ENCODE results near the gene PLPPR3. TPM values are rescaled to one million over a fixed set of nuclear protein-coding genes. Genes with fewer than 3 reads are reported as not detected.

PLPPR3 gene
- polyA plus RNA-seq, 1 donor (not counting 4 experiments of a cell fraction or from before 2014, with no cell fraction given), result not detected

- no peak overlapping the region for H3K27ac ChIP-seq (ENCODE audit: control insufficient read depth, insufficient read depth, low read length)
- no peaks in the 10 kb centered on the region for H3K9me3 ChIP-seq (ENCODE audit: control insufficient read depth, low read depth, low read length)
- H2AFZ ChIP-seq (ENCODE audit: control insufficient read depth, low read length), result no peak overlapping the region
- no peak overlapping the region for H3K4me2 ChIP-seq (ENCODE audit: control insufficient read depth, extremely low read depth, insufficient read depth, low read depth, low read length)
- no peaks in the 10 kb centered on the region for H3K9me1 ChIP-seq (ENCODE audit: control insufficient read depth, extremely low read depth, insufficient read depth, low read length)
- no peaks in the 10 kb centered on the region for H4K20me1 ChIP-seq (ENCODE audit: control insufficient read depth, extremely low read depth, insufficient read depth, low read length)
- dilution Hi-C loops (cut with MboI; ENCODE audit: extremely low pct_ligation_motif_present, low sequenced_read_pairs), result no loop called here
- no peaks in the 10 kb centered on the region for H3K27me3 ChIP-seq (ENCODE audit: control insufficient read depth, extremely low read depth, insufficient read depth, low read length)
- FAIRE-seq, result no peak
- no peaks in the 10 kb centered on the region for H3K79me2 ChIP-seq (ENCODE audit: control insufficient read depth, insufficient read depth, low read length)
- no peaks in the 10 kb centered on the region for H3K36me3 ChIP-seq (ENCODE audit: control insufficient read depth in 2 of 2, extremely low read depth in 1 of 2, insufficient read depth in 2 of 2, low read length in 2 of 2)
- TF ChIP-seq CTCF (optimal IDR thresholded peaks at IDR 0.05 in 1 of 3, IDR thresholded peaks at IDR 0.05 in 1 of 3, conservative IDR thresholded peaks at IDR 0.05 in 1 of 3; ENCODE audit: extremely low read depth in 1 of 3, insufficient read depth in 2 of 3, low read length in 3 of 3) (no peak), EZH2 (IDR thresholded peaks at IDR 0.05; ENCODE audit: low read length) (no peak)
- H3K4me3 ChIP-seq (ENCODE audit: control insufficient read depth in 2 of 3, extremely low read depth in 1 of 3, insufficient read depth in 2 of 3, low read depth in 1 of 3, low read length in 3 of 3), result no peak overlapping the region
- H3K9ac ChIP-seq (ENCODE audit: control insufficient read depth, extremely low read depth, insufficient read depth, low read length), result no peak overlapping the region
- H3K4me1 ChIP-seq (ENCODE audit: control insufficient read depth, extremely low read depth, insufficient read depth, low read length), result peaks cover 7% of the 10 kb centered on the region
- no peak for DNase-seq (ENCODE audit: low read depth, low spot score)
These were observed 45.2 kb downstream of the PLPPR3 start for GRCh38 chr19:776549-776948.

DNA sequence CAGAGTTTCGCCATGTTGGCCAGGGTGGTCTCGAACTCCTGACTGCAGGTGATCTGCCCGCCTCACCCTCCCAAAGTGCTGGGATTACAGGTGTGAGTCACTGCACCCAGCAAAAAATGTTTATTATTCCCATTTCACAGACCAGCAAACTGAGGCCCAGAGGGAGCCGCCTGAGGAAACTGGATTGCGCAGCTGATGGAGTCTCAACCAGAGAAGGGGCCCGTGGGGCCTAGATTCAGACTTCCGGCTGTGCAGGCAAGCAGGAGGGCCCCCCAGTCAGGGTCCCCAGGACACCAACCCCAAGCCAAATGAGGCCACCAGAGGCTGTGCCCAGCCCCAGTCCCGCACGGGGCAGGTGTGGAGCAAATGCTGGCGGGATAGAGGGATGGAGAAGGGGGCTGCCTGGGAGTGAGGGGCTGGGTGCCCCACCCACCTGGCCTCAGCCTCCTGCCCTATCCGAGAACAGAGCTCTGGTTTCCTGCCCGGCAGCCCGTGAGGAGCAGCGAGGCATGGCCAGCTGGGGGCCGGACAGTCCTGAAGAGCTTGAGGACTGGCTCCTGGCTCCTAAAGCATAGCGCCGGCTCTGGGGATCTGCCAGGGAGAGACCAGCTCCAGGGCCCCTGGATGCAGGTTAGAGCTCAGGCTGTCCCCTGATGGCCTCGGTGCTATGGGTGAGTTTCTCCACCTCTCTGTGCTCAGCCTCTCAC lies 48.9 kb downstream of the PLPPR3 start:
- no peak overlapping the region for H3K4me3 ChIP-seq (ENCODE audit: control insufficient read depth in 2 of 3, extremely low read depth in 1 of 3, insufficient read depth in 2 of 3, low read depth in 1 of 3, low read length in 3 of 3)
- no peaks in the 10 kb centered on the region for H3K9me3 ChIP-seq (ENCODE audit: control insufficient read depth, low read depth, low read length)
- no peaks in the 10 kb centered on the region for H3K79me2 ChIP-seq (ENCODE audit: control insufficient read depth, insufficient read depth, low read length)
- H3K36me3 ChIP-seq (ENCODE audit: control insufficient read depth in 2 of 2, extremely low read depth in 1 of 2, insufficient read depth in 2 of 2, low read length in 2 of 2), result no peaks in the 10 kb centered on the region
- no peak for DNase-seq (ENCODE audit: low read depth, low spot score)
- no peak overlapping the region for H3K27ac ChIP-seq (ENCODE audit: control insufficient read depth, insufficient read depth, low read length)
- H4K20me1 ChIP-seq (ENCODE audit: control insufficient read depth, extremely low read depth, insufficient read depth, low read length), result no peaks in the 10 kb centered on the region
- dilution Hi-C loops (cut with MboI; ENCODE audit: extremely low pct_ligation_motif_present, low sequenced_read_pairs), result no loop called here
- FAIRE-seq, result no peak
- H3K27me3 ChIP-seq (ENCODE audit: control insufficient read depth, extremely low read depth, insufficient read depth, low read length), result no peaks in the 10 kb centered on the region
- no peak overlapping the region for H3K9ac ChIP-seq (ENCODE audit: control insufficient read depth, extremely low read depth, insufficient read depth, low read length)
- TF ChIP-seq CTCF (optimal IDR thresholded peaks at IDR 0.05 in 1 of 3, IDR thresholded peaks at IDR 0.05 in 1 of 3, conservative IDR thresholded peaks at IDR 0.05 in 1 of 3; ENCODE audit: extremely low read depth in 1 of 3, insufficient read depth in 2 of 3, low read length in 3 of 3) (no peak), EZH2 (IDR thresholded peaks at IDR 0.05; ENCODE audit: low read length) (no peak)
- no peaks in the 10 kb centered on the region for H3K4me1 ChIP-seq (ENCODE audit: control insufficient read depth, extremely low read depth, insufficient read depth, low read length)
- H2AFZ ChIP-seq (ENCODE audit: control insufficient read depth, low read length), result no peak overlapping the region
- H3K9me1 ChIP-seq (ENCODE audit: control insufficient read depth, extremely low read depth, insufficient read depth, low read length), result no peaks in the 10 kb centered on the region
- H3K4me2 ChIP-seq (ENCODE audit: control insufficient read depth, extremely low read depth, insufficient read depth, low read depth, low read length), result no peak overlapping the region

All from keratinocyte (primary cell).